Erythroblast (primary cell): ENCODE measurements around the gene USP9Y.
"Not testable (repeated sequence)": the region's sequence is repeated elsewhere in the genome, so short reads cannot be mapped to it uniquely, and the experiment has no call there.

Experiments used
- DNase-seq, 2 experiments: peaks; one replicate each; lab custom pipeline; 2025; lab: John Stamatoyannopoulos, UW
- GATA1 ChIP-seq: IDR thresholded peaks from 2 replicates; pipeline ENCODE4 v1.6.1; 2011; ENCODE audit warnings: low read depth, mild to moderate bottlenecking, control low read depth, low read length, moderate library complexity
- POLR2A ChIP-seq: IDR thresholded peaks from 2 replicates; pipeline ENCODE4 v1.6.1; 2011; ENCODE audit warnings: mild to moderate bottlenecking, low read length

Gene USP9Y, protein sequence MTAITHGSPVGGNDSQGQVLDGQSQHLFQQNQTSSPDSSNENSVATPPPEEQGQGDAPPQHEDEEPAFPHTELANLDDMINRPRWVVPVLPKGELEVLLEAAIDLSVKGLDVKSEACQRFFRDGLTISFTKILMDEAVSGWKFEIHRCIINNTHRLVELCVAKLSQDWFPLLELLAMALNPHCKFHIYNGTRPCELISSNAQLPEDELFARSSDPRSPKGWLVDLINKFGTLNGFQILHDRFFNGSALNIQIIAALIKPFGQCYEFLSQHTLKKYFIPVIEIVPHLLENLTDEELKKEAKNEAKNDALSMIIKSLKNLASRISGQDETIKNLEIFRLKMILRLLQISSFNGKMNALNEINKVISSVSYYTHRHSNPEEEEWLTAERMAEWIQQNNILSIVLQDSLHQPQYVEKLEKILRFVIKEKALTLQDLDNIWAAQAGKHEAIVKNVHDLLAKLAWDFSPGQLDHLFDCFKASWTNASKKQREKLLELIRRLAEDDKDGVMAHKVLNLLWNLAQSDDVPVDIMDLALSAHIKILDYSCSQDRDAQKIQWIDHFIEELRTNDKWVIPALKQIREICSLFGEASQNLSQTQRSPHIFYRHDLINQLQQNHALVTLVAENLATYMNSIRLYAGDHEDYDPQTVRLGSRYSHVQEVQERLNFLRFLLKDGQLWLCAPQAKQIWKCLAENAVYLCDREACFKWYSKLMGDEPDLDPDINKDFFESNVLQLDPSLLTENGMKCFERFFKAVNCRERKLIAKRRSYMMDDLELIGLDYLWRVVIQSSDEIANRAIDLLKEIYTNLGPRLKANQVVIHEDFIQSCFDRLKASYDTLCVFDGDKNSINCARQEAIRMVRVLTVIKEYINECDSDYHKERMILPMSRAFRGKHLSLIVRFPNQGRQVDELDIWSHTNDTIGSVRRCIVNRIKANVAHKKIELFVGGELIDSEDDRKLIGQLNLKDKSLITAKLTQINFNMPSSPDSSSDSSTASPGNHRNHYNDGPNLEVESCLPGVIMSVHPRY (N-terminal part only)

DNA sequence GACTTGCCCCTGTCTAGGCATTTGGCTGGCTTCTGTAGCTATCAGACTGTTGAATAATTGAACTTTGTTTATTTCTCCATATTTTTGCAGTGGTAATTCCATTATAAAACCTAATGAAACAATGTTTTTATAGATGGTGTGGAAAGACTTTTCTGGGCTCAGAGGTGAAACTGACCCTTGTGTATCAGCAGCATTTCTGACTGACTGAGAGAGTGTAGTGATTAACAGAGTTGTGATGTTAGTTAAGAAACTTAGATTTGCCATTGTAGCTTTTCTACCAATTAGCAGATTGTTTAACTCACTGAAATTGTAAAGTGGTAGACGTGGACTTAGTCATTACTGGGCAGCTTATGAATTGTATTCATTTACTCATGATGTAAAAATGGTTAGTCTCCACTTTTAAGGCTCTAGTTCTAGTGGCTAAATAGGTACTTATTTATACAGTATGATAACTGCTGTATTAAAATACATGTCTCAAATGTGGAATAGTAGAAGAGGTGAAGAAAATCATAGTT, at the start of gene USP9Y:
Gene USP9Y (plus strand): TSS at position 51 of the 515 bp plus-strand sequence. CDS start 8,217 bp downstream, outside the sequence.
- no peak for TF ChIP-seq GATA1
- TF ChIP-seq POLR2A = no peak
- DNase-seq = no peak

DNA sequence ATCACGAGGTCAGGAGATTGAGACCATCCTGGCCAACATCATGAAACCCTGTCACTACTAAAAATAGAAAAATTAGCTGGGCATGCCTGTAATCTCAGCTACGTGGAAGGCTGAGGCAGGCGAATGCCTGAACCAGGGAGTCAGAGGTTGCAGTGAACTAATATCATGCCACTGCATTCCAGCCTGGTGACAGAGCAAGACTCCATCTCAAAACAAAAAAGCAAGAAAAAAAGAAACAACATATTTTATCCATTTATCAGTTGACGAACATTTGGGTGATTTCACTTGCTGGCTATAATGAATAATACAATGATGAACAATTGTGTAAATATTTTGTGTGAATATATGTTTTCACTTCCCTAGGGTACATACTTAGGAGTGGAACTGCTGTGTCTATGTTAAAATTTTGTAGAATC, 49.4 kb upstream of the USP9Y start:
- no peak for DNase-seq
- TF ChIP-seq POLR2A (no peak), GATA1 (no peak)

DNA sequence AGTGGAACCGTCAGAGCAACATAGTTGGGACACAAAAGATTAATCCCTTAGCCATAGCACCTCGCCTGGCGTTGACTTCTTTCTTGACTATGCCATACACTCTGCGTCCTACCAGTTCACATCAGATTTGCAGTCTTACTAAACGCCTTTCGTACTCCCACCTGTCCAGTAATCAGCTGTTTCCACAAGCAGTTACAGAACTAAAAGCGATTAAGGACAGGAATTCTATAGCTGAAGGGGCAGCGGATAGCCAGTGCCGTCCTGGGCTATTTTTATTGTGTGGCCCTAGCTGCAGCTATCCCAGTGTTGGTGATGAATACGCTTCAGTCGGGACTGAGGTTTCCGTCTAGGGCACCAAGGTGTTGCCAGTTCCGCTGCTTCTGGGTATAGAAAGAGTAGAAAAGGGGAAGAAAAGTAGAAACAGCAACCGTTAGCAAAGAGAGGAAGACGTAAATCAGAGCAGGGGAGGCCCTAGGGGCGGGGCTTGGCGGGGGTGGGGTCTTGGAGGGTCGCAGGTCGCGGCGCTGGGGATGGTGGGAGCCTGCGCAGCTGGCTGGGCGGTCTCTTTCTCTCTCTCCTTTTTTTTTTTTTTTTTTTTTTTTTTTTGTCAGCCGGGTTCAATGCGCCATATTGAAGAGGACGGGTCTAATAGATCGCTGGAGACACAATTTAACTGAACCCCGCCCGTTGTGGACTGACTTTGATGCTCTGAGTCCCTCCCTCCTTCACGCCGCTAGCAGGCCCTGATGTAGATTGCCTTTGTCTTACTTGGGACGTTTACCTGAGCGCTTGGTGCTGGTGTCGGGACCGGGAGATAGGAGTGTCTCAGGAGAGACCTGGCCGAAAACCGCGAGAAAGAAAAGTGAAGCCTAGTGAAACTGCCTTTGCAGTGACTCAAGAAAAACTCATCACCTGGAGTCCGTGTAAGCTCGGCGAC, 39.0 kb upstream of the USP9Y start:
- peak; percentile 4 to 5 for DNase-seq
- TF ChIP-seq POLR2A = no peak

DNA sequence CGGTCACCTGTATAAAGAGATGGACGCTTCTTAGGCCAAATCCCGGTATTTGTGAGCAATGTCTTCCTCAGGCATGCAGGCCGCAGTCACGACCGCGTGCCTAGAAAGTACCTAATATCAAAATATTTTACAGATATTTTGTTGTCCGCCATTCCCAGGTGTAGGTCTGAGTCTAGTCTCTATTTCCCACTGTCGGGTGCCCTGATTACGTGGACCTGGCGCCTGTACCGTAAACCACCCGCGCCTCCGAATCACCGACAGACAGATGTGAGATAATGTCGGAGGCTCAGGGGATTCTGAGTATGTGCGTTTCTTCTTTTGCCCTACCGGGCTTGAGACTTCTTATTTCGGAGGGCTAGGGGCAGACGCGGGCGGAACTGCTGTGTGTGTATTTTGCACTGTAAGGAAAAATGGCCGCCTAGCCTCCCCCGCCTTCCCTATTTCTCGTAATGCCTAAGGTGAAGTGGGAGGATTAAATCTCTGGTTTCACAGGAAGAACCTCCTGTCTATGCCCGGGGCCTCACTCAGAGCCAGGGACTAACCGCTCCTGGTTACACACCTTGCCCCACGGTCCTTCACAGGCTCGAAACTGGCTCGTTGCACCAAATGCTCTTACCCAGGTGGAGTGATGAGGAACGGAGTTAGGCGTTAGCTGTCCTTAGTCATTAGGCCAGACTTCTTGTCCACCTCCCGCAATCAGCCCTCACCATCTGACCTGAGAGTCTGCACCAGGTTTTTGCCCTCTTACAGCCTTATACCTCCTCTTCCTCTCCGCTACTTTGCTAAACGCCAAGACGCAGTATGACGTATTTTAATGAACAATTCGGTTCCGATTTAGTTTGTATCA, 38.1 kb upstream of the USP9Y start:
- DNase-seq = peak; percentile 6 to 14
- TF ChIP-seq GATA1 = no peak
- TF ChIP-seq POLR2A = no peak

DNA sequence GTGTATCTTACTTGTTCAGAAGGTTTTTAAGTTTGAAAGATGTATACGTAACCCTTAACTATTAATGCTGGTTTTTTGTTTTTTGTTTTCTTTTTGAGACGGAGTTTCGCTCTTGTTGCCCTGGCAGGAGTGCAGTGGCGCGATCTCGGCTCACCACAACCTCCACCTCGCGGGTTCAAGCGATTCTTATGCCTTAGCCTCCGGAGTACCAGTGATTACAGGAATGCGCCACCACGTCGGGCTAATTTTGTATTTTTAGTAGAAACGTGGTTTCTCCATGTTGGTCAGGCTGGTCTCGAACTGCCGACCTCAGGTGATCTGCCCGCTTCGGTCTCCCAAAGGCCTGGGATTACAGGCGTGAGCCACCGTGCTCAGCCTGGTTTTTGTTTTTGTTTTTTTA, 37.2 kb upstream of the USP9Y start:
- not testable (repeated sequence) for DNase-seq

DNA sequence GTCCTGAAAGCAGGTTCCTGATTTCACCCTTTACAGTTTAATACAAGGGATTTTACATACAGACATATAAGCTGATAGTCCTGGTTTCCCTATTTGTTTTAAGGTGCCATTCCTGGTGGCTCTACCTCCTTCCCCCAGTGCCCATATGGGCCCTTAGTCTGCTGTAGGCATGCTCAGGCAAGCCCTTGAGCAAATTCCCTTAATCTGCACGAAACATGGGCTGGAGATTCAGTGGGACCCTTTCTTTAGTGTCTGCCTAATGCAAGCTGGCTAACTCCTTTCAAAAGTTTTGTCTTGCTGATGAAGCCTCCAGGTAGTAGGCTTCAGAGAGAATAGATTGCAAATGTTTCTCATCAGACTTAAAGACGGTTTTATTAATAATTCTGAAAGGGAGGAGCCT, 22.9 kb upstream of the USP9Y start:
- DNase-seq = no peak
- TF ChIP-seq POLR2A (no peak), GATA1 (no peak)

DNA sequence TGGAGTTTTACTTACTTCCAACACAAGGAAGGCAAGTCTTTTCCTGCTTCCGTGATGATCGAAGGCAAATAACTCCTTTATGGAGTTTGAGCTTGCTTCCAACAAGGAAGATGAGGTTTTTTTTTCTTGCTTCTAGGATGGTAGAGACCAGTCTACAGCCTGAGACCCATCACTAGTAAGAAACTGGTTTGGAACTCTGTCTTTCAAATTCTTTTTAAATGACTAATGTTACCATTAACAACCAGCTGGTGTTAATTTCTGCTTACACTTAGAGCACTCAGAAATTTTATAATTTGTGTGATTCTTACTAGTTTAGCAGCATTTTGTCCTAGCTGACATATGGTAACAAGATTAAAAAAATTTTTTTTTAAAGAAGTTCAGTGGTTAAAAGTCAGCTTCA, 19.5 kb upstream of the USP9Y start:
- no peak for DNase-seq
- TF ChIP-seq POLR2A (no peak), GATA1 (no peak)

DNA sequence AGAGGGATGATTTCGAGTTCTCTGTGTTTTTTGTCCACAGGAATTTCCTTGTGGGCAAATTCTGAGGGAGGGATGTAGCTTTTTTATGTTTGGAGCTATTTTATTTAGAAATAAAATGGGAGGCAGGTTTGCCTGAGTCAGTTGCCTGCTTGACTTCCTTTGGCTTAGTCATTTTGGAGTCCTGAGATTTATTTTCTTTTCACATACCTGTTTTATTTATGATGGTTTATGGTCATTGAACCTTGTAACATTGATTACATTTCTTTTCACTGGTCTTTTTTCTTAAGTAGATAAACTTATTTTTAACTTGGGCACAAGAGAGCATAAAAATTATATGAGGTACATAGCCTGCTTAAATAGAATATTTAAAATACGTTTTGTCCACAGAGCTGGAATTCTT, 12.7 kb upstream of the USP9Y start:
- TF ChIP-seq GATA1 = no peak
- no peak for TF ChIP-seq POLR2A
- DNase-seq = no peak

DNA sequence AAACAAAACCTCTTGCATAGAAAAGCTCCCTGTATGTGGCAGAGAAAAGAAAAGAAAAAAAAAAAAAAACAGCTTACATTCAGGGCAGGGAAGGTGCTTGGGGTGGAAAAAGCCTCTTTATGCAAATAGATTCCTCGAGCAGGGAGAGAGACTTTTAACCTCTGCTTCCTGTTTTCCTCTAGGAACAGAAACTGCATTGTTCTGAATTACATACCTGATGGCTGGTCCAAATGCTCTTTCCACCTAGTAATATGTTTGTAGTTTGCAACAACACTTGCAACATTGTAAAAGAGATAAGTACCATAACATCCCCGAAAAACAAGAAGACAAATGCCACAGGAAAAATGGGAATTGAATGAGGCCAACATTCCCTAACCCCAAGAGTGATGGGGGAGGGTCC, 944 bp upstream of the USP9Y start:
- no peak for TF ChIP-seq GATA1
- no peak for TF ChIP-seq POLR2A

DNA sequence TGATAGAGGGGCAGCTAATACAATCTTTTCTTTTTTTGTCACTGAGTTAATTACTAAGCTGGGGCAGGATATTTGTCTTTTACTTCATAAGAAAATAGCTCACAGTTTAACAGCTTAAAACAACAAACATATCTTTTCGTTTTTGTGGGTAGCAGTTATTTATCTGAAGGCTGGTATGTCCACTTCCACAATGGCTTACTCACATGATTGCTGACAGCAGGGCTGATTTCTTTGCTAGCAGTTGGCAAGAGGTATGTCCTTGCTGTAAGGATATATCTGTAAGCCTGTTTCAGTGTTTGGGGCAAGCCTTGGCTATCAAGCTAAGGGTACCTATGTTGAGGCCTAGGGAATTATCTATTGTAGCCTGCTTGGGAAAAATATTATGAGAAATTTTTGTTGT, 1.1 kb downstream of the USP9Y start:
- TF ChIP-seq POLR2A = no peak
- no peak for TF ChIP-seq GATA1
- DNase-seq = no peak

More for the DNA sequence above, 944 bp upstream of the USP9Y start:
- no peak for DNase-seq

DNA sequence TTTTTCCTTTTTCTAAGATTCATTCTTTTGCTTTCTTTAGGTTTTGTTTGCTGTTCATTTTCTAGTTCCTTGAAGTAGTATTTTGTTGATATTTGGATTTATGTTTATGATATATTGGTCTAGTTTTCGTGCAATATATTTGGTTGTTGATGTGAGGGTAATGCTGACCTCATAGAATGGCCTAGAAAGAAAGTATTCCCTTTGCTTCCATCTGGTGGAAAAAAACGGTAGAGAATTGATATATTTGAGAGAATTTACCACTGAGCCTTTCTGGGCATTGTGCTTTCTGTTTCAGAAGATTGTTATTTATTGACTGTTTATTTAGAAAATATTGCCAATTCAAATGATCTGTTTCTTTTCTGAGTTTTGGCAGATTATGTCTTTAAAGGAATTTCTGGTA, 9.4 kb downstream of the USP9Y start:
- peak; percentile 0 for DNase-seq
- no peak for TF ChIP-seq GATA1
- no peak for TF ChIP-seq POLR2A

DNA sequence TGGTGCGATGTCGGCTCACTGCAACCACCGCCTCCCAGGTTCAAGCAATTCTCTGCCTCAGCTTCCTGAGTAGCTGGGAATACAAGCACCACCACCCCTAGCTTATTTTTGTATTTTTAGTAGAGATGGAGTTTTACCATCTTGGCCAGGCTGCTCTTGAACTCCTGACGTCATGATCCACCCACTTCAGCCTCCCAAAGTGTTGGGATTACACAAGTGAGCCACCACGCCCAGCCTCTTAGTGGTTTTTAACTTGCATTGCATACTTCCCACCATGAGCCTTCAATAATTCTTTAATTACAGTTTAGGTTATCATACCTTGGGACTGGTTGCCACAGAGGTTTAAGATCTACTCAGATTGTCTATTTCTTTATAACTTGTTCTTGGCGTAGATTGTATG, 14.3 kb downstream of the USP9Y start:
- TF ChIP-seq GATA1 (no peak), POLR2A (no peak)
- no peak for DNase-seq
